GM23338 (cell line): ENCODE results near the gene RBM27.

Source experiments
- CREB1 ChIP-seq: fragments of 250-450 bp; sonication (Bioruptor Pico); IDR thresholded peaks from 2 replicates; pipeline ENCODE4 v1.5.0; 2020; ENCODE audit warnings: low read depth, mild to moderate bottlenecking, moderate library complexity
- EZH2 ChIP-seq: fragments of 200-600 bp; sonication (generic); IDR thresholded peaks from one replicate; pipeline ENCODE4 v1.8.0; 2017; ENCODE audit warnings: antibody characterized with exemption, mild to moderate bottlenecking, low read depth; ENCODE audit not compliant: unreplicated experiment
- EZH2phosphoT487 ChIP-seq: fragments of 200-600 bp; sonication (generic); IDR thresholded peaks from one replicate; pipeline ENCODE4 v1.8.1; 2018; ENCODE audit warnings: antibody characterized with exemption; ENCODE audit not compliant: unreplicated experiment
- JUNB ChIP-seq: IDR thresholded peaks from one replicate; pipeline ENCODE4 v1.6.1; 2016; ENCODE audit warnings: antibody characterized with exemption; ENCODE audit not compliant: unreplicated experiment
- NANOG ChIP-seq: IDR thresholded peaks from 2 replicates; pipeline ENCODE4 v1.6.1; 2016; ENCODE audit warnings: antibody characterized with exemption, borderline replicate concordance
- POLR2AphosphoS5 ChIP-seq: IDR thresholded peaks from 2 replicates; pipeline ENCODE4 v1.6.1; 2016; ENCODE audit warnings: antibody characterized with exemption, low read depth
- STAT1 ChIP-seq: IDR thresholded peaks from one replicate; pipeline ENCODE4 v1.6.1; 2016; ENCODE audit warnings: antibody characterized with exemption; ENCODE audit not compliant: unreplicated experiment
- ZNF114 ChIP-seq: fragments of 250-450 bp; sonication (Bioruptor Pico); IDR thresholded peaks from 2 replicates; pipeline ENCODE4 v1.5.0; 2020; ENCODE audit warnings: mild to moderate bottlenecking, moderate library complexity
- ZNF331 ChIP-seq: fragments of 250-450 bp; sonication (Bioruptor Pico); IDR thresholded peaks from 2 replicates; pipeline ENCODE4 v1.5.0; 2020; ENCODE audit warnings: low read depth, mild to moderate bottlenecking, moderate library complexity
- TF ChIP-seq, protein P1 (sequence below), 2 experiments: fragments of 200-600 bp in 1 of 2; sonication (generic) in 1 of 2; conservative IDR thresholded peaks; 2 replicates each; pipeline versions ENCODE4 v1.5.1 to v1.6.1; 2016 to 2017; ENCODE audit warnings: antibody characterized with exemption in 2 of 2, low read depth in 2 of 2, mild to moderate bottlenecking in 2 of 2, moderate library complexity in 1 of 2
- TF ChIP-seq, protein P2 (sequence below): IDR thresholded peaks from one replicate; pipeline ENCODE4 v1.6.1; 2018; ENCODE audit warnings: antibody characterized with exemption; ENCODE audit not compliant: unreplicated experiment
- TF ChIP-seq, protein P3 (sequence below): IDR thresholded peaks from 2 replicates; pipeline ENCODE4 v1.6.1; 2016; ENCODE audit warnings: antibody characterized with exemption

DNA sequence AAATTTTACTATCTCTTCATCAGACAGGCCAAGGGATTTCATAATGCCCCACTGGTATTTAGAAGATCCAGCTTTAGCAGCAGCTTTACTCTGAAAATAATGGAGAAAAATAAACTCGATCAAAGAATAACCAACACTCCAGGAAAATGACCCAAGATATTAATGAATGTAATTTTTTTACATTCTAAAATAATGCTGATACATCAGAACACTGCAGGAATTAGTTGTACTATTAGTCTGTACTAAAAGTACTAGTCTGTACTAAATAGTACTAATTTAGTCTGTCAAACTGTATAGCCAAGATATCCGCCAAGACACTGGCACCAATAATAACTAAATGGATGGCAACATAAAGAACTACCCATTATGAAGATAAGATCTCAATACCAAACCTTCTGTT is 39.0 kb upstream of the RBM27 start:
- TF ChIP-seq, protein P1, sequence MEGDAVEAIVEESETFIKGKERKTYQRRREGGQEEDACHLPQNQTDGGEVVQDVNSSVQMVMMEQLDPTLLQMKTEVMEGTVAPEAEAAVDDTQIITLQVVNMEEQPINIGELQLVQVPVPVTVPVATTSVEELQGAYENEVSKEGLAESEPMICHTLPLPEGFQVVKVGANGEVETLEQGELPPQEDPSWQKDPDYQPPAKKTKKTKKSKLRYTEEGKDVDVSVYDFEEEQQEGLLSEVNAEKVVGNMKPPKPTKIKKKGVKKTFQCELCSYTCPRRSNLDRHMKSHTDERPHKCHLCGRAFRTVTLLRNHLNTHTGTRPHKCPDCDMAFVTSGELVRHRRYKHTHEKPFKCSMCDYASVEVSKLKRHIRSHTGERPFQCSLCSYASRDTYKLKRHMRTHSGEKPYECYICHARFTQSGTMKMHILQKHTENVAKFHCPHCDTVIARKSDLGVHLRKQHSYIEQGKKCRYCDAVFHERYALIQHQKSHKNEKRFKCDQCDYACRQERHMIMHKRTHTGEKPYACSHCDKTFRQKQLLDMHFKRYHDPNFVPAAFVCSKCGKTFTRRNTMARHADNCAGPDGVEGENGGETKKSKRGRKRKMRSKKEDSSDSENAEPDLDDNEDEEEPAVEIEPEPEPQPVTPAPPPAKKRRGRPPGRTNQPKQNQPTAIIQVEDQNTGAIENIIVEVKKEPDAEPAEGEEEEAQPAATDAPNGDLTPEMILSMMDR (conservative IDR thresholded peaks at IDR 0.05; ENCODE audit: low read depth in 2 of 2): no peak
- TF ChIP-seq POLR2AphosphoS5: no peak
- TF ChIP-seq, protein P2, sequence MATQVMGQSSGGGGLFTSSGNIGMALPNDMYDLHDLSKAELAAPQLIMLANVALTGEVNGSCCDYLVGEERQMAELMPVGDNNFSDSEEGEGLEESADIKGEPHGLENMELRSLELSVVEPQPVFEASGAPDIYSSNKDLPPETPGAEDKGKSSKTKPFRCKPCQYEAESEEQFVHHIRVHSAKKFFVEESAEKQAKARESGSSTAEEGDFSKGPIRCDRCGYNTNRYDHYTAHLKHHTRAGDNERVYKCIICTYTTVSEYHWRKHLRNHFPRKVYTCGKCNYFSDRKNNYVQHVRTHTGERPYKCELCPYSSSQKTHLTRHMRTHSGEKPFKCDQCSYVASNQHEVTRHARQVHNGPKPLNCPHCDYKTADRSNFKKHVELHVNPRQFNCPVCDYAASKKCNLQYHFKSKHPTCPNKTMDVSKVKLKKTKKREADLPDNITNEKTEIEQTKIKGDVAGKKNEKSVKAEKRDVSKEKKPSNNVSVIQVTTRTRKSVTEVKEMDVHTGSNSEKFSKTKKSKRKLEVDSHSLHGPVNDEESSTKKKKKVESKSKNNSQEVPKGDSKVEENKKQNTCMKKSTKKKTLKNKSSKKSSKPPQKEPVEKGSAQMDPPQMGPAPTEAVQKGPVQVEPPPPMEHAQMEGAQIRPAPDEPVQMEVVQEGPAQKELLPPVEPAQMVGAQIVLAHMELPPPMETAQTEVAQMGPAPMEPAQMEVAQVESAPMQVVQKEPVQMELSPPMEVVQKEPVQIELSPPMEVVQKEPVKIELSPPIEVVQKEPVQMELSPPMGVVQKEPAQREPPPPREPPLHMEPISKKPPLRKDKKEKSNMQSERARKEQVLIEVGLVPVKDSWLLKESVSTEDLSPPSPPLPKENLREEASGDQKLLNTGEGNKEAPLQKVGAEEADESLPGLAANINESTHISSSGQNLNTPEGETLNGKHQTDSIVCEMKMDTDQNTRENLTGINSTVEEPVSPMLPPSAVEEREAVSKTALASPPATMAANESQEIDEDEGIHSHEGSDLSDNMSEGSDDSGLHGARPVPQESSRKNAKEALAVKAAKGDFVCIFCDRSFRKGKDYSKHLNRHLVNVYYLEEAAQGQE: no peak
- TF ChIP-seq CREB1 (CRISPR knock-in tag): no peak
- no peak for TF ChIP-seq NANOG
- TF ChIP-seq EZH2: no peak
- no peak for TF ChIP-seq ZNF331
- no peak for TF ChIP-seq EZH2phosphoT487
- TF ChIP-seq, protein P3, sequence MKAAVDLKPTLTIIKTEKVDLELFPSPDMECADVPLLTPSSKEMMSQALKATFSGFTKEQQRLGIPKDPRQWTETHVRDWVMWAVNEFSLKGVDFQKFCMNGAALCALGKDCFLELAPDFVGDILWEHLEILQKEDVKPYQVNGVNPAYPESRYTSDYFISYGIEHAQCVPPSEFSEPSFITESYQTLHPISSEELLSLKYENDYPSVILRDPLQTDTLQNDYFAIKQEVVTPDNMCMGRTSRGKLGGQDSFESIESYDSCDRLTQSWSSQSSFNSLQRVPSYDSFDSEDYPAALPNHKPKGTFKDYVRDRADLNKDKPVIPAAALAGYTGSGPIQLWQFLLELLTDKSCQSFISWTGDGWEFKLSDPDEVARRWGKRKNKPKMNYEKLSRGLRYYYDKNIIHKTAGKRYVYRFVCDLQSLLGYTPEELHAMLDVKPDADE: no peak
- TF ChIP-seq JUNB: no peak
- TF ChIP-seq STAT1: no peak
- no peak for TF ChIP-seq ZNF114
